A549 treated with CORT108297 at 1 μM for 4 hours (cell line): ENCODE results near the gene TIMM8B. TPM values are rescaled to one million over a fixed set of nuclear protein-coding genes. Genes with fewer than 3 reads are reported as not detected.

Source experiments
- total RNA-seq: library from RNA; stranded (reverse); fragments of 200-300 nt; extraction: Qiagen RNA extraction; gene quantifications from 5 replicates; pipeline ENCODE4 v1.2.3, GENCODE V29; 2022

TIMM8B gene, protein sequence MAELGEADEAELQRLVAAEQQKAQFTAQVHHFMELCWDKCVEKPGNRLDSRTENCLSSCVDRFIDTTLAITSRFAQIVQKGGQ
- total RNA-seq: 67.1 to 72.7 TPM (median 69.5 TPM) in 5 replicates

DNA sequence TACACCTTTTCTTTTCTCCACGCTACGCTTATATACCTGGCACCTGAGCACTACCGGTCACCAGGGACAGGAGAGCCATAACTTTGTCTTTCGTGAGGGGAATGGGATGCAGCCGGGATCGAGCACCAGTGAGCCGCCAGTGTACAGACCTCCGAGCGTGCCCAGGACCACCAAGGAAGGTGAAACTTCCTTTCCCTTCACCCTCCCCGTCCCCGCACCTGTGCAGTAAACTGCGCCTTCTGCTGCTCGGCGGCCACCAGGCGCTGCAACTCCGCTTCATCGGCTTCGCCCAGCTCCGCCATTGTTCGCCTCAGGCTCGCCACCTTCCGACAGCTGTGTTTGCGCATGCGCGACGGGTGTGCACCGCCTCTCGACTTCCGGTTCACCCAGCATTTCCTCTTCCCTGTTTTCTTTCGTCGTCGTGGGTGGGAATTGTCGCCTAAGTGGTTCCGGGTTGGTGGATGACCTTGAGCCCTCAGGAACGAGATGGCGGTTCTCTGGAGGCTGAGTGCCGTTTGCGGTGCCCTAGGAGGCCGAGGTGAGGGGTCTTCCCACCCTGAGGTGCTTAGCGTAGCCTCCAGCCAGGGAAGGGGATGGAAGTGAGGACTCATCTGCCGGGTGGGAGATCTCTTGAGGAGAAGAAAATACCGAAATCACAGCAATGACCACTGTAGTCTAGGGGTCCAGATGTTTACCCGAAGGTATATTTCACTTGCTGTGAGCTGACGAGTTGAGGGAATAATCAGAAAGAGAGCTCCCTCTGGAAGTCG is at the start of gene TIMM8B, which contains the start of gene SDHD:
TSS of gene TIMM8B (minus strand) at position 335 of the 770 bp plus-strand sequence. CDS start at position 302, 33 bp downstream.
TSS of gene SDHD (plus strand) at position 452 of the 770 bp plus-strand sequence. CDS start at position 487, 35 bp downstream.

GRCh38 chr11:112073941-112074811 is 12.4 kb downstream of the TIMM8B start, which contains the start of the genes NKAPD1 and PIH1D2:
NKAPD1 (plus strand) TSS chr11:112074299; CDS start chr11:112075575, 1,276 bp downstream.
PIH1D2 (minus strand) TSS chr11:112074017; CDS start chr11:112073174, 843 bp downstream.

Other genes with a start within 250 kb of the TIMM8B start
- 18.9 to 20.3 TPM (median 19.8 TPM) in 5 replicates for gene ALG9, start 215.2 kb downstream of the TIMM8B start, total RNA-seq
- 1.3 to 1.7 TPM (median 1.6 TPM) in 5 replicates for gene FDXACB1, start 207.6 kb downstream of the TIMM8B start, total RNA-seq
- gene CFAP68, start 207.2 kb downstream of the TIMM8B start, total RNA-seq: 28.4 to 34.2 TPM (median 31.2 TPM) in 5 replicates
- gene CRYAB, start 175.0 kb downstream of the TIMM8B start, total RNA-seq: 5.5 to 13.0 TPM (median 6.5 TPM) in 5 replicates
- gene HSPB2, start 174.0 kb downstream of the TIMM8B start, total RNA-seq: not detected in 5 replicates
- gene C11orf52, start 167.8 kb downstream of the TIMM8B start, total RNA-seq: 0.11 TPM in 1 of 5 replicates, not detected in the others
- gene DIXDC1, start 149.4 kb downstream of the TIMM8B start, total RNA-seq: 4.1 to 7.5 TPM (median 6.9 TPM) in 5 replicates
- gene DLAT, start 61.3 kb downstream of the TIMM8B start, total RNA-seq: 24.4 to 33.2 TPM (median 28.3 TPM) in 5 replicates
- 0.77 to 1.5 TPM (median 0.99 TPM) in 5 replicates for gene PIH1D2, start 12.7 kb downstream of the TIMM8B start, total RNA-seq
- 12.1 to 18.8 TPM (median 14.4 TPM) in 5 replicates for gene NKAPD1, start 12.5 kb downstream of the TIMM8B start, total RNA-seq
- 66.2 to 98.0 TPM (median 68.1 TPM) in 5 replicates for gene SDHD, start 117 bp upstream of the TIMM8B start, total RNA-seq
- 92.2 to 108 TPM (median 101 TPM) in 5 replicates for gene IL18, start 77.3 kb upstream of the TIMM8B start, total RNA-seq
- 0.17 TPM in 1 of 5 replicates, not detected in the others for gene TEX12, start 80.6 kb upstream of the TIMM8B start, total RNA-seq
- gene BCO2, start 88.8 kb upstream of the TIMM8B start, total RNA-seq: 0.40 to 1.2 TPM (median 0.80 TPM) in 5 replicates
- gene PTS, start 139.7 kb upstream of the TIMM8B start, total RNA-seq: 30.4 to 33.1 TPM (median 31.7 TPM) in 5 replicates
- not detected in 5 replicates for gene PLET1, start 174.1 kb upstream of the TIMM8B start, total RNA-seq